ENCODE results near the gene CYTL1.
"Not testable (repeated sequence)": the region's sequence is repeated elsewhere in the genome, so short reads cannot be mapped to it uniquely, and the experiment has no call there.

Gene CYTL1

DNA sequence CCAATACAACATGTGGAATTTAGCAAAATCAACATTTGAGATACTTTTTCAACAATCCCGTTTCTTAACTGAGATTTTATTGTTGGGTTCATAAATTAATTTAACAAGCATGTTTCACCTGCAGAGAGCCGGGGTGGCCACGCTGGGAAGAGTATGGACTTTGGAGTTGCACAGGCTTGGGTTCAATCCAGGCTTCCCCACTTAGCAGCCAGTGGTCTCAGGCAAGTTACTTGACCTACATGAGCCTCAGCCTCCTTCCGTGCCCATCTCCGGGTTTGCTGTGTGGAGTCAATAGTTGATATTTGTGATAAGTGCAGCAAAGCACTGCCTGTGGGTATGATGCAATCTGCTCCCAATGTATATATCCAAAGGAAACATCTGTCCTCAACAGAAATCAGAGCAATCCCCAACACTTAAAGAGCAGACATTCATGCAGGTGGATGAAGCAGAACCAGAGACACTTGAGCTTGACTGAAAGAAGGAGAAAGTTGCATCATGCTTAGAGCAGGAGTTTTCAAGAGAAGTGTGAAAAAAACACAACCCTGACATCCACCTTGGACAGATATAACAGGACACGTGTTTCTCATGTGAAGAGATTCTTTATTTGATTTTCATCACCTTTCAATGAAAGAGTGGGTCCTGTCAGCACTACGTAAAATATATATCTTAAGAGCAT, 5.1 kb downstream of the CYTL1 start:
- H3K4me3 Mint-ChIP-seq: no peak overlapping the region
- no peaks in the 10 kb centered on the region for H3K9me3 Mint-ChIP-seq
- H3K27ac Mint-ChIP-seq: no peak overlapping the region
- no peak for TF ChIP-seq CTCF (IDR thresholded peaks at IDR 0.05; ENCODE audit: unreplicated experiment in 3 of 3)
- H3K4me1 Mint-ChIP-seq: peaks cover 4% of the 10 kb centered on the region
- peaks cover 18% of the 10 kb centered on the region for H3K27me3 Mint-ChIP-seq (ENCODE audit: low read depth)
- no peaks in the 10 kb centered on the region for H3K36me3 Mint-ChIP-seq (ENCODE audit: low read depth)

DNA sequence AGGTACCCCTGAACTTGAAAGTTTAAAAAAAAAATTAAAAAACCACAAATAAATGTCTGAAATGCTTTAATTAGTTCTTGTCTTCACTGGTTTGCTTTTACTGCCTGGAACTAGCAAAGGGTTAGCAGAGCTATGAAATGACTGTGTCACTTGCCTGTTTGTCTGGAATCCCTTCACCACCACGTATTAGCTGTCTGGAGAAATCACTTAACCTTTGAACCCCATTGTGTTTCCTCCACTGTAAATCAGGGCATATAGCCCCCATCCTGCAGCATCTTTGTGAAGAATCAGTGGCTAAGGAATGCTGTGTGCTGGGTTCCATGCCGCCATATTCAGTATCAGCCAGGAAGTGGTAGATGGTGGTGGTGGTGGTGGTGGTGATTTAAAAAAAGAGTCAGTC, 6.3 kb downstream of the CYTL1 start:
- Mint-ChIP-seq H3K9me3 (no peaks in the 10 kb centered on the region), H3K36me3 (ENCODE audit: low read depth) (no peaks in the 10 kb centered on the region), H3K4me3 (no peak overlapping the region), H3K27me3 (ENCODE audit: low read depth) (peaks cover 21% of the 10 kb centered on the region), H3K27ac (no peak overlapping the region), H3K4me1 (peaks cover 2% of the 10 kb centered on the region)
- no peak for TF ChIP-seq CTCF (IDR thresholded peaks at IDR 0.05; ENCODE audit: unreplicated experiment in 3 of 3)

GRCh38 chr4:5012244-5012898, 6.9 kb downstream of the CYTL1 start:
- Mint-ChIP-seq H3K4me3 (no peak overlapping the region), H3K36me3 (ENCODE audit: low read depth) (no peaks in the 10 kb centered on the region), H3K9me3 (no peaks in the 10 kb centered on the region), H3K4me1 (no peaks in the 10 kb centered on the region), H3K27me3 (ENCODE audit: low read depth) (peaks cover 21% of the 10 kb centered on the region), H3K27ac (no peak overlapping the region)
- TF ChIP-seq CTCF (IDR thresholded peaks at IDR 0.05; ENCODE audit: unreplicated experiment in 3 of 3): no peak

- TF ChIP-seq CTCF (IDR thresholded peaks at IDR 0.05; ENCODE audit: unreplicated experiment in 3 of 3): no peak
- Mint-ChIP-seq H3K9me3 (no peaks in the 10 kb centered on the region), H3K36me3 (ENCODE audit: low read depth) (no peaks in the 10 kb centered on the region), H3K27me3 (ENCODE audit: low read depth) (peaks cover 23% of the 10 kb centered on the region), H3K4me3 (no peak overlapping the region), H3K27ac (no peak overlapping the region), H3K4me1 (no peaks in the 10 kb centered on the region)
Observed at GRCh38 chr4:5010984-5011383, 8.3 kb downstream of the CYTL1 start.

DNA sequence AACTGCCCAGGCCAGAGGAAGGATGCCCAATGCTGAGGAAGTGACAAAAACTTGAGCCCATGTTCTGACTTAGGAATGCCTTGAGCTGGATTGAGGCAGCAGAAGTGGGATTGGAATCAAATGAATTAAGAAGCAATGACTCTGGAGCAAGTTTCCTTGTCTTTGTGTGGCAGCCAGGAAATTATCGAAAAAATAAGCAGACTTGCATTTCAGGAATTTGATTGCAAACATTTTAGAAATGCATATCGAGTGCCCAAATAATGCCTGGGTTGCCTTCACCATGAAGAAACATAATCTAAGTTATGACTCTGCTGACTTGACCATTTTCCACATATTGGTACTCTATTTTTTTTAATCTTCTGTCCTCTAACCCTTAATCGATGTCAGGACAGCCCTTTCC, 9.5 kb downstream of the CYTL1 start:
- TF ChIP-seq CTCF (IDR thresholded peaks at IDR 0.05; ENCODE audit: unreplicated experiment in 3 of 3): no peak
- Mint-ChIP-seq H3K36me3 (ENCODE audit: low read depth) (no peaks in the 10 kb centered on the region), H3K27me3 (ENCODE audit: low read depth) (peaks cover 35% of the 10 kb centered on the region), H3K27ac (no peak overlapping the region), H3K9me3 (no peaks in the 10 kb centered on the region), H3K4me1 (no peaks in the 10 kb centered on the region), H3K4me3 (no peak overlapping the region)

DNA sequence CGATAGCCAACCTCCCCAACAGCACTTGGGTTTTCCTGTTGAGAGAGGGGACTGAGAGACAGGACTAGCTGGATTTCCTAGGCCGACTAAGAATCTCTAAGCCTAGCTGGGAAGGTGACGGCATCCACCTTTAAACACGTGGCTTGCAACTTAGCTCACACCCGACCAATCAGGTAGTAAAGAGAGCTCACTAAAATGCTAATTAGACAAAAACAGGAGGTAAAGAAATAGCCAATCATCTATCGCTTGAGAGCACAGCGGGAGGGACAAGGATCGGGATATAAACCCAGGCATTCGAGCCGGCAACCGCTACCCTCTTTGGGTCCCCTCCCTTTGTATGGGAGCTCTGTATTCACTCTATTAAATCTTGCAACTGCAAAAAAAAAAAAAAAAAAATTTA, 12.3 kb downstream of the CYTL1 start:
- H3K9me3 Mint-ChIP-seq; H3K27ac Mint-ChIP-seq; H3K4me1 Mint-ChIP-seq; H3K36me3 Mint-ChIP-seq (ENCODE audit: low read depth); H3K4me3 Mint-ChIP-seq: not testable (repeated sequence)
- peaks cover 43% of the 10 kb centered on the region for H3K27me3 Mint-ChIP-seq (ENCODE audit: low read depth)
